IMR-90 (cell line): Measurements from ENCODE around the gene EXPH5. TPM values are rescaled to one million over a fixed set of nuclear protein-coding genes. Genes with fewer than 3 reads are reported as not detected.

ENCODE experiments used
- ATAC-seq: fragments of 200-7000 bp; cut with Tn5 transposase; 2 replicates; pipeline ENCODE4 v1.9.1; 2020; ENCODE audit warnings: low read depth, mild to moderate bottlenecking, moderate library complexity
- BruUV-seq: library from RNA; stranded (reverse); fragments of 400-500 nt; replicated peaks from 2 replicates; lab custom pipeline; 2021; lab: Mats Ljungman, UMichigan
- CTCF ChIA-PET: fragments of 300-600 bp; formaldehyde crosslinking; extraction: SDS; loops from one replicate; lab custom pipeline; 2021; ENCODE audit warnings: antibody characterized with exemption; lab: Yijun Ruan, JAX
- POLR2A ChIA-PET: fragments of 300-600 bp; sonication (Branson Sonifier 250); formaldehyde crosslinking; loops from one replicate; lab custom pipeline; 2022; ENCODE audit warnings: antibody characterized with exemption; ENCODE audit not compliant: unreplicated experiment; lab: Charles Lee
- DNase-seq: peaks from one replicate; pipeline ENCODE4 v3.0.0; 2013
- H2AFZ ChIP-seq: replicated peaks from 2 replicates; pipeline ENCODE3; 2013; ENCODE audit warnings: low read length, mild to moderate bottlenecking; ENCODE audit not compliant: poor library complexity
- H2AK5ac ChIP-seq: 2 replicates; pipeline ENCODE4 v1.6.1; 2013; ENCODE audit warnings: low read depth, low read length, inconsistent platforms
- H2AK9ac ChIP-seq: replicated peaks from 2 replicates; pipeline ENCODE3; 2013; ENCODE audit warnings: mild to moderate bottlenecking, low read depth, low read length, moderate library complexity; ENCODE audit not compliant: poor library complexity
- H2BK120ac ChIP-seq: 2 replicates; pipeline ENCODE4 v1.6.1; 2013; ENCODE audit warnings: low read depth, low read length, inconsistent platforms
- H2BK15ac ChIP-seq: 3 replicates; pipeline ENCODE4 v1.6.1; 2013; ENCODE audit warnings: low read depth, low read length, inconsistent platforms
- H2BK20ac ChIP-seq: 2 replicates; pipeline ENCODE4 v1.6.1; 2013; ENCODE audit warnings: low read depth, mild to moderate bottlenecking, inconsistent platforms, low read length, moderate library complexity
- H2BK5ac ChIP-seq: 2 replicates; pipeline ENCODE4 v1.6.1; 2013; ENCODE audit warnings: mild to moderate bottlenecking, low read depth, low read length, inconsistent platforms; ENCODE audit not compliant: poor library complexity, severe bottlenecking
- H3K14ac ChIP-seq: replicated peaks from 2 replicates; pipeline ENCODE4 v1.6.1; 2013; ENCODE audit warnings: low read depth, low read length, inconsistent platforms
- H3K18ac ChIP-seq: 2 replicates; pipeline ENCODE4 v1.6.1; 2013; ENCODE audit warnings: low read depth, low read length, control low read depth
- H3K23ac ChIP-seq: 2 replicates; pipeline ENCODE4 v1.6.1; 2013; ENCODE audit warnings: low read depth, low read length, inconsistent platforms
- H3K27ac ChIP-seq: 2 replicates; pipeline ENCODE4 v1.5.1; 2013; ENCODE audit warnings: mild to moderate bottlenecking, control low read depth, low read length; ENCODE audit not compliant: insufficient read depth
- H3K27me3 ChIP-seq: 2 replicates; pipeline ENCODE4 v1.6.1; 2013; ENCODE audit warnings: low read length; ENCODE audit not compliant: control insufficient read depth, insufficient read depth
- H3K36me3 ChIP-seq: 2 replicates; pipeline ENCODE4 v1.6.1; 2013; ENCODE audit warnings: low read length, mixed read lengths; ENCODE audit not compliant: control insufficient read depth, insufficient read depth
- H3K4ac ChIP-seq: 2 replicates; pipeline ENCODE4 v1.6.1; 2013; ENCODE audit warnings: low read depth, low read length, inconsistent platforms
- H3K4me1 ChIP-seq: 2 replicates; pipeline ENCODE4 v1.6.1; 2013; ENCODE audit warnings: low read length, mixed read lengths; ENCODE audit not compliant: control insufficient read depth, insufficient read depth
- H3K4me2 ChIP-seq: 2 replicates; pipeline ENCODE4 v1.6.1; 2013; ENCODE audit warnings: low read depth, mild to moderate bottlenecking, control low read depth, low read length, moderate library complexity
- H3K4me3 ChIP-seq: 2 replicates; pipeline ENCODE4 v1.5.1; 2013; ENCODE audit warnings: low read depth, mild to moderate bottlenecking, control low read depth, low read length, moderate library complexity; ENCODE audit not compliant: insufficient read depth
- H3K56ac ChIP-seq: 2 replicates; pipeline ENCODE4 v1.6.1; 2013; ENCODE audit warnings: low read length, inconsistent platforms; ENCODE audit not compliant: insufficient read depth; ENCODE audit errors: extremely low read depth
- H3K79me1 ChIP-seq, 2 experiments: 2 replicates each; pipeline ENCODE4 v1.6.1; 2013; ENCODE audit warnings: low read length in 2 of 2, inconsistent platforms in 1 of 2, low read depth in 1 of 2
- H3K9ac ChIP-seq: 2 replicates; pipeline ENCODE4 v1.6.1; 2013; ENCODE audit warnings: low read depth, low read length, control low read depth
- H3K9me1 ChIP-seq: 2 replicates; pipeline ENCODE4 v1.6.1; 2013; ENCODE audit warnings: low read length, inconsistent platforms; ENCODE audit not compliant: insufficient read depth
- H3K9me3 ChIP-seq: 2 replicates; pipeline ENCODE4 v1.6.1; 2013; ENCODE audit warnings: low read length; ENCODE audit not compliant: control insufficient read depth, insufficient read depth
- H4K20me1 ChIP-seq: 2 replicates; pipeline ENCODE4 v1.6.1; 2013; ENCODE audit warnings: low read length, inconsistent platforms; ENCODE audit not compliant: insufficient read depth
- H4K5ac ChIP-seq: 2 replicates; pipeline ENCODE4 v1.6.1; 2013; ENCODE audit warnings: mild to moderate bottlenecking, low read depth, low read length, control low read depth
- H4K8ac ChIP-seq, 2 experiments: 2 replicates each; pipeline ENCODE4 v1.6.1; 2013; ENCODE audit warnings: low read depth in 2 of 2, low read length in 2 of 2, control low read depth in 1 of 2, inconsistent platforms in 1 of 2
- H4K91ac ChIP-seq: 2 replicates; pipeline ENCODE4 v1.6.1; 2013; ENCODE audit warnings: low read depth, low read length, inconsistent platforms; ENCODE audit not compliant: insufficient read depth
- BHLHE40 ChIP-seq: fragments of 150-350 bp; IDR thresholded peaks from 2 replicates; pipeline ENCODE4 v1.6.1; 2016; ENCODE audit warnings: mild to moderate bottlenecking, low read depth, low read length
- CEBPB ChIP-seq: IDR thresholded peaks from 2 replicates; pipeline ENCODE4 v1.6.1; 2012; ENCODE audit warnings: low read depth, low read length, improper control_type of control experiment
- CHD1 ChIP-seq: IDR thresholded peaks from 2 replicates; pipeline ENCODE4 v1.6.1; 2012; ENCODE audit warnings: low read depth, low read length, improper control_type of control experiment
- MAFK ChIP-seq: IDR thresholded peaks from 2 replicates; pipeline ENCODE4 v1.6.1; 2012; ENCODE audit warnings: low read depth, low read length, improper control_type of control experiment
- MAZ ChIP-seq: IDR thresholded peaks from 2 replicates; pipeline ENCODE4 v1.6.1; 2012; ENCODE audit warnings: low read depth, mild to moderate bottlenecking, low read length, improper control_type of control experiment, moderate library complexity, borderline replicate concordance
- NFE2L2 ChIP-seq: fragments of 150-350 bp; IDR thresholded peaks from 2 replicates; pipeline ENCODE4 v1.6.1; 2016; ENCODE audit warnings: low read depth, mild to moderate bottlenecking, low read length
- RAD21 ChIP-seq: IDR thresholded peaks from 2 replicates; pipeline ENCODE4 v1.6.1; 2012; ENCODE audit warnings: low read length, improper control_type of control experiment
- WGBS, 2 experiments: methylation state at CpG; one replicate each; pipeline versions ENCODE4 v1.1.5 to v1.1.7; 2013; ENCODE audit warnings: missing lambda C conversion rate in 2 of 2; ENCODE audit not compliant: insufficient read length in 1 of 2; ENCODE audit errors: extremely low coverage in 2 of 2; 5-methylcytosine and 5-hydroxymethylcytosine counted together
- dilution Hi-C: fragments of 300-500 bp; cut with HindIII; formaldehyde crosslinking; loops from one replicate; pipeline ENCODE4 v1.14.3; 2018; ENCODE audit warnings: low sequenced_read_pairs; ENCODE audit not compliant: unreplicated experiment
- in situ Hi-C: fragments of 300-500 bp; cut with MboI; formaldehyde crosslinking; loops from 3 replicates; pipeline ENCODE4 v1.14.3; 2019; ENCODE audit warnings: low sequenced_read_pairs, inconsistent platforms, mixed read lengths
- intact Hi-C: fragments of 100-400 bp; cut with micrococcal nuclease; formaldehyde crosslinking; loops from 2 replicates; pipeline ENCODE4 v1.10.0; 2022
- polyA plus RNA-seq, 3 experiments: library from polyadenylated mRNA; depleted of rRNA; stranded (reverse); fragments of >200 nt; gene quantifications; 2 replicates each; pipeline ENCODE4 v1.2.3, GENCODE V29; 2012; ENCODE audit warnings: low replicate concordance in 1 of 3
- total RNA-seq: library from RNA; depleted of rRNA; stranded (reverse); fragments of >200 nt; gene quantifications from 2 replicates; pipeline ENCODE4 v1.2.3, GENCODE V29; 2012
- TF ChIP-seq, protein P1 (sequence below): fragments of 150-350 bp; IDR thresholded peaks from 2 replicates; pipeline ENCODE4 v1.6.1; 2017; ENCODE audit warnings: mild to moderate bottlenecking, antibody characterized with exemption, low read length, low read depth
- TF ChIP-seq, protein P2 (sequence below): fragments of 150-350 bp; IDR thresholded peaks from 2 replicates; pipeline ENCODE4 v1.6.1; 2016; ENCODE audit warnings: low read depth, mild to moderate bottlenecking, low read length, moderate library complexity, borderline replicate concordance

The EXPH5 gene
- total and polyA plus RNA-seq, 2 of the 4 experiments (the other 2 are of a cell fraction): 0.05 to 0.72 TPM

DNA sequence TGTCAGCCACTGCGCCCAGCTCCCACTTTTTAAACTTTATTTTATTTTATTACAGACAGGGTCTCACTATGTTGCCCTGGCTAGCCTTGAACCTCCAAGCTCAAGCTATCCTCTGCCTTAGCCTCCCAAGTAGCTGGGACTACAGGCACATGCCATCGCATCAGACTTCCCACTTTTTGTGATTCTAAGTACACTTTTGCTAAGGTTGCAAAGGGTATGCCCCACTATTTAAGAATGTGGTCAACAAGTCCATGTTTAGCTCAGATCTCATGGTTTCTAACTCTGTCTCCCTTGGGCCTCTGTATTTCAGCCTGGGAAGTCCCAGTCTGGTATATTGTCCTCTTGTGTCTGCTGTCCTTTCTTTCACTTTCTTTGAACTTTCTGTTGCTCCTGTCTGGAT is 35.3 kb downstream of the EXPH5 start:
- H3K4me2 ChIP-seq: no peak overlapping the region
- ATAC-seq: no peak
- H2AK9ac ChIP-seq: no peak overlapping the region
- H3K27me3 ChIP-seq: no peaks in the 10 kb centered on the region
- no peak overlapping the region for H3K14ac ChIP-seq
- no peak overlapping the region for H2BK20ac ChIP-seq
- no peak overlapping the region for H3K4me3 ChIP-seq
- no peak overlapping the region; the same call in 1 of the 2 replicates for H3K18ac ChIP-seq
- no peak overlapping the region for H4K91ac ChIP-seq
- H2BK120ac ChIP-seq: 0 out of 2 replicates have a peak overlapping the region, but pooled peaks have one; percentile 41
- H3K4me1 ChIP-seq: peaks cover 11% of the 10 kb centered on the region
- H3K4ac ChIP-seq: no peak overlapping the region
- peaks cover 6% of the 10 kb centered on the region for H3K9me1 ChIP-seq
- no peak overlapping the region for H3K9ac ChIP-seq
- H3K9me3 ChIP-seq: no peaks in the 10 kb centered on the region
- no TSS peak for BruUV-seq
- peak overlapping the region in 1 of 2 experiments; percentile 3; a peak in 1 of 4 replicates for H4K8ac ChIP-seq
- intact Hi-C loops: no loop called here
- H4K20me1 ChIP-seq: no peaks in the 10 kb centered on the region
- dilution Hi-C loops: no loop called here
- in situ Hi-C loops: no loop called here
- ChIA-PET POLR2A (no interaction called here), CTCF (interaction anchor here (1.1 kb wide), 1 partner anchor 10 kb away, joined by 4 read pairs; no protein-coding TSS in a partner anchor)
- no peak overlapping the region for H3K23ac ChIP-seq
- H3K27ac ChIP-seq: no peak overlapping the region
- H2BK15ac ChIP-seq: peak overlapping the region; percentile 52; the same call in 1 of the 3 replicates
- no peaks in the 10 kb centered on the region for H3K36me3 ChIP-seq
- H4K5ac ChIP-seq: no peak overlapping the region
- H2BK5ac ChIP-seq: no peak overlapping the region
- 90% methylated on average over 2 of the region's 2 CpGs; no CpG with 5 or more reads in 1 of the 2 experiments for WGBS, 2 experiments
- no peak for TF ChIP-seq NFE2L2
- TF ChIP-seq, protein P1, sequence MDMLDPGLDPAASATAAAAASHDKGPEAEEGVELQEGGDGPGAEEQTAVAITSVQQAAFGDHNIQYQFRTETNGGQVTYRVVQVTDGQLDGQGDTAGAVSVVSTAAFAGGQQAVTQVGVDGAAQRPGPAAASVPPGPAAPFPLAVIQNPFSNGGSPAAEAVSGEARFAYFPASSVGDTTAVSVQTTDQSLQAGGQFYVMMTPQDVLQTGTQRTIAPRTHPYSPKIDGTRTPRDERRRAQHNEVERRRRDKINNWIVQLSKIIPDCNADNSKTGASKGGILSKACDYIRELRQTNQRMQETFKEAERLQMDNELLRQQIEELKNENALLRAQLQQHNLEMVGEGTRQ: no peak
- TF ChIP-seq BHLHE40: no peak
- TF ChIP-seq, protein P2, sequence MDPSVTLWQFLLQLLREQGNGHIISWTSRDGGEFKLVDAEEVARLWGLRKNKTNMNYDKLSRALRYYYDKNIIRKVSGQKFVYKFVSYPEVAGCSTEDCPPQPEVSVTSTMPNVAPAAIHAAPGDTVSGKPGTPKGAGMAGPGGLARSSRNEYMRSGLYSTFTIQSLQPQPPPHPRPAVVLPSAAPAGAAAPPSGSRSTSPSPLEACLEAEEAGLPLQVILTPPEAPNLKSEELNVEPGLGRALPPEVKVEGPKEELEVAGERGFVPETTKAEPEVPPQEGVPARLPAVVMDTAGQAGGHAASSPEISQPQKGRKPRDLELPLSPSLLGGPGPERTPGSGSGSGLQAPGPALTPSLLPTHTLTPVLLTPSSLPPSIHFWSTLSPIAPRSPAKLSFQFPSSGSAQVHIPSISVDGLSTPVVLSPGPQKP: no peak
- no peak for TF ChIP-seq CHD1
- no peak for TF ChIP-seq MAZ
- no peak for TF ChIP-seq MAFK
- no peak for TF ChIP-seq RAD21
- TF ChIP-seq CEBPB: no peak
- H2AK5ac ChIP-seq: no peak overlapping the region
- no peak for DNase-seq
- no peaks in the 10 kb centered on the region for H3K79me1 ChIP-seq
- H3K56ac ChIP-seq: no peak overlapping the region
- no peak overlapping the region for H2AFZ ChIP-seq
